SK-N-SH (cell line): ENCODE results near the gene XCR1. TPM values are rescaled to one million over a fixed set of nuclear protein-coding genes. Genes with fewer than 3 reads are reported as not detected.

Source experiments
- CTCF ChIA-PET: fragments of 300-600, 350-600 bp; formaldehyde crosslinking; extraction: SDS; loops from one replicate; lab custom pipeline; 2021; lab: Yijun Ruan, JAX
- POLR2A ChIA-PET: fragments of 350-600 bp; sonication (Branson Sonifier 250); formaldehyde crosslinking; extraction: SDS; loops from one replicate; lab custom pipeline; 2020; ENCODE audit warnings: antibody characterized with exemption, inconsistent platforms; lab: Yijun Ruan, JAX
- DNase-seq: peaks from one replicate; pipeline ENCODE4 v3.0.0; 2012
- H2AFZ ChIP-seq: fragments of 200-600 bp; sonication (generic); 2 replicates; pipeline ENCODE4 v1.8.1; 2016; ENCODE audit warnings: antibody characterized with exemption, mild to moderate bottlenecking, low read depth
- H3F3A ChIP-seq: fragments of 200-600 bp; sonication (generic); replicated peaks from 2 replicates; pipeline ENCODE3; 2016; ENCODE audit warnings: antibody characterized with exemption, mild to moderate bottlenecking; ENCODE audit not compliant: insufficient read depth
- H3K27ac ChIP-seq, 2 experiments: fragments of 200-500 bp in 1 of 2; fragments of 200-600 bp in 1 of 2; sonication (Bioruptor generic) in 1 of 2; sonication (generic), shearing (Covaris generic) in 1 of 2; 2 replicates each; pipeline versions ENCODE4 v1.5.1 to v1.6.1; 2014 to 2016; ENCODE audit warnings: low read depth in 2 of 2, inconsistent platforms in 1 of 2, low read length in 1 of 2, mild to moderate bottlenecking in 1 of 2, mixed read lengths in 1 of 2
- H3K27me3 ChIP-seq: fragments of 200-600 bp; sonication (generic), shearing (Covaris generic); 2 replicates; pipeline ENCODE4 v1.6.1; 2016; ENCODE audit warnings: mixed run types; ENCODE audit not compliant: insufficient read depth
- H3K36me3 ChIP-seq, 2 experiments: fragments of 200-500 bp in 1 of 2; fragments of 200-600 bp in 1 of 2; sonication (Bioruptor generic) in 1 of 2; sonication (generic) in 1 of 2; replicated peaks in 1 of 2; 2 replicates each; pipeline versions ENCODE3 to v1.5.1; 2014 to 2016; ENCODE audit warnings: low read length in 1 of 2, mild to moderate bottlenecking in 1 of 2; ENCODE audit not compliant: insufficient read depth in 2 of 2, control insufficient read depth in 1 of 2
- H3K4me1 ChIP-seq, 2 experiments: fragments of 200-500 bp in 1 of 2; fragments of 200-600 bp in 1 of 2; sonication (Bioruptor generic) in 1 of 2; sonication (generic), shearing (Covaris generic) in 1 of 2; 2 replicates each; pipeline versions ENCODE4 v1.5.1 to v1.6.1; 2014 to 2016; ENCODE audit warnings: low read depth in 1 of 2, low read length in 1 of 2, mixed run types in 1 of 2; ENCODE audit not compliant: insufficient read depth in 2 of 2, control insufficient read depth in 1 of 2
- H3K4me2 ChIP-seq: fragments of 200-600 bp; sonication (generic), shearing (Covaris generic); 2 replicates; pipeline ENCODE4 v1.6.1; 2017; ENCODE audit warnings: mixed run types
- H3K4me3 ChIP-seq, 2 experiments: fragments of 200-500 bp in 1 of 2; fragments of 200-600 bp in 1 of 2; sonication (Bioruptor generic) in 1 of 2; sonication (generic), shearing (Covaris generic) in 1 of 2; 2 replicates each; pipeline versions ENCODE4 v1.5.1 to v1.8.1; 2014 to 2016; ENCODE audit warnings: low read depth in 2 of 2, inconsistent platforms in 1 of 2, low read length in 1 of 2, mild to moderate bottlenecking in 1 of 2, mixed read lengths in 1 of 2, moderate library complexity in 1 of 2
- H3K79me2 ChIP-seq: fragments of 200-600 bp; sonication (generic); 2 replicates; pipeline ENCODE4 v1.8.1; 2017; ENCODE audit warnings: mild to moderate bottlenecking; ENCODE audit not compliant: insufficient read depth
- H3K9ac ChIP-seq: fragments of 200-600 bp; sonication (generic); 2 replicates; pipeline ENCODE4 v1.6.1; 2017; ENCODE audit warnings: mixed run types
- H3K9me2 ChIP-seq: fragments of 200-600 bp; sonication (generic); 2 replicates; pipeline ENCODE4 v1.6.1; 2017; ENCODE audit warnings: mixed run types
- H3K9me3 ChIP-seq: fragments of 200-600 bp; sonication (generic); 2 replicates; pipeline ENCODE4 v1.6.1; 2017; ENCODE audit warnings: mixed run types, mild to moderate bottlenecking, moderate library complexity
- H4K20me1 ChIP-seq: fragments of 200-600 bp; sonication (generic); 2 replicates; pipeline ENCODE4 v1.6.1; 2017; ENCODE audit warnings: mild to moderate bottlenecking, mixed run types; ENCODE audit not compliant: insufficient read depth
- EZH2phosphoT487 ChIP-seq: fragments of 200-600 bp; sonication (generic); IDR thresholded peaks from 2 replicates; pipeline ENCODE4 v1.6.1; 2017; ENCODE audit warnings: low read depth, mixed run types, mild to moderate bottlenecking, antibody characterized with exemption, moderate library complexity, borderline replicate concordance
- FOXM1 ChIP-seq: IDR thresholded peaks from 2 replicates; pipeline ENCODE4 v1.4.0; 2012; ENCODE audit warnings: low read depth, mild to moderate bottlenecking
- GABPA ChIP-seq: IDR thresholded peaks from 2 replicates; pipeline ENCODE4 v1.4.0; 2012; ENCODE audit warnings: low read depth, mild to moderate bottlenecking
- GATA2 ChIP-seq: sonication (generic); formaldehyde crosslinking; IDR thresholded peaks from 2 replicates; pipeline ENCODE4 v1.5.0; 2020; ENCODE audit warnings: mild to moderate bottlenecking, missing genetic modification reagents
- IRF3 ChIP-seq: fragments of 150-350 bp; IDR thresholded peaks from 2 replicates; pipeline ENCODE4 v1.6.1; 2016; ENCODE audit warnings: mild to moderate bottlenecking, low read depth, low read length
- JUND ChIP-seq: IDR thresholded peaks from 2 replicates; pipeline ENCODE4 v1.4.0; 2012
- MEF2A ChIP-seq: IDR thresholded peaks from 2 replicates; pipeline ENCODE4 v1.4.0; 2012; ENCODE audit warnings: low read depth, borderline replicate concordance
- MXI1 ChIP-seq: IDR thresholded peaks from 2 replicates; pipeline ENCODE4 v1.6.1; 2012; ENCODE audit warnings: mild to moderate bottlenecking, low read depth, low read length, improper control_type of control experiment
- NFIC ChIP-seq: IDR thresholded peaks from 2 replicates; pipeline ENCODE4 v1.4.0; 2012; ENCODE audit warnings: borderline replicate concordance
- NRF1 ChIP-seq: IDR thresholded peaks from 2 replicates; pipeline ENCODE4 v1.6.1; 2012; ENCODE audit warnings: low read depth, mild to moderate bottlenecking, low read length
- RFX5 ChIP-seq: IDR thresholded peaks from 2 replicates; pipeline ENCODE4 v1.6.1; 2012; ENCODE audit warnings: mild to moderate bottlenecking, improper control_type of control experiment, low read length
- SIN3A ChIP-seq: IDR thresholded peaks from 2 replicates; pipeline ENCODE4 v1.6.1; 2012; ENCODE audit warnings: low read depth, mild to moderate bottlenecking, low read length, moderate library complexity, borderline replicate concordance
- SMC3 ChIP-seq: IDR thresholded peaks from 2 replicates; pipeline ENCODE4 v1.6.1; 2012; ENCODE audit warnings: low read depth, low read length, improper control_type of control experiment
- TAF1 ChIP-seq: IDR thresholded peaks from 2 replicates; pipeline ENCODE4 v1.6.1; 2012; ENCODE audit warnings: low read depth, mild to moderate bottlenecking, low read length, moderate library complexity, borderline replicate concordance
- TCF12 ChIP-seq: IDR thresholded peaks from 2 replicates; pipeline ENCODE4 v1.4.0; 2012
- TEAD4 ChIP-seq: IDR thresholded peaks from 2 replicates; pipeline ENCODE4 v1.4.0; 2012; ENCODE audit warnings: mild to moderate bottlenecking, borderline replicate concordance; ENCODE audit not compliant: insufficient read depth
- YY1 ChIP-seq: IDR thresholded peaks from 2 replicates; pipeline ENCODE4 v1.4.0; 2012; ENCODE audit warnings: low read depth, mild to moderate bottlenecking
- WGBS: methylation state at CpG from one replicate; pipeline ENCODE4 v1.1.6; 2017; ENCODE audit warnings: low lambda C conversion rate; 5-methylcytosine and 5-hydroxymethylcytosine counted together
- polyA plus RNA-seq, 3 experiments: library from polyadenylated mRNA; depleted of rRNA; stranded (reverse); fragments of >200 nt; gene quantifications; 2 replicates each; pipeline ENCODE4 v1.2.3, GENCODE V29; 2012
- TF ChIP-seq, protein P1 (sequence below): IDR thresholded peaks from 2 replicates; pipeline ENCODE4 v1.4.0; 2012; ENCODE audit warnings: low read depth, borderline replicate concordance
- TF ChIP-seq, protein P2 (sequence below): IDR thresholded peaks from 2 replicates; pipeline ENCODE4 v1.4.0; 2012; ENCODE audit warnings: low read depth, borderline replicate concordance

XCR1 gene
- polyA plus RNA-seq, 1 of the 3 experiments (the other 2 are of a cell fraction), result not detected

DNA sequence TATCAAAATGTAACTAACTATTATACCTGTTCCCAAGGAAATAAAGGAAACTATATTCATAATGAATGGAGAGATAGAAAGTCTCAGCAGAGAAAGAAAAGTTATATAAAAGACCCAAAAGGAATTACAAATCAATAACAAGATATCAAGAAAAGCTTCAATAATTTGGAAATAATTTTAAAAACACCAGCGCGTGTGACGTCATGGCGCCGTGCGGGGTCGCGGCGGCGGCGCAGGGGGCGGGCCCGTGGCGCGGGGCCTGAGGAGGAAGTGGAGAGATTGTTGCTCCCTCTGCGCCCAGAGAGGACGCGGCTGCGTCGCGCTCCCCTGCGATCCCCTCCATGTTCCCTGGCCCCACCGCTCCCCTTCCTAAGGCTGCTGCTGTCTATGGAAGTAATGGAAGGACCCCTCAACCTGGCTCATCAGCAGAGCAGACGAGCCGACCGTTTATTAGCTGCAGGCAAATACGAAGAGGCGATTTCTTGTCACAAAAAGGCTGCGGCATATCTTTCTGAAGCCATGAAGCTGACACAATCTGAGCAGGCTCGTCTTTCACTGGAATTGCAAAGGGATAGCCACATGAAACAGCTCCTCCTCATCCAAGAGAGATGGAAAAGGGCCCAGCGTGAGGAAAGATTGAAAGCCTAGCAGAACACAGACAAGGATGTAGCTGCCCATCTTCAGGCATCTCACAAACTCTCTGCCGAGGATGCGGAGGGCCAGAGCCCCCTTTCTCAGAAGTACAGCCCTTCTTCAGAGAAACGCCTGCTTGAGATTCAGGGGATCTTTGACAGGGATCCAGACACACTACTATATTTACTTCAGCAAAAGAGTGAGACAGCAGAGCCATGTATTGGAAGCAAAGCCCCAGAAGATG lies 4.1 kb downstream of the XCR1 start:
- CTCF ChIA-PET, result interaction anchor here (2.9 kb wide), 1 partner anchor 54 kb away, joined by 10 read pairs; no protein-coding TSS in a partner anchor
- DNase-seq, result no peak
- TF ChIP-seq FOXM1, result no peak
- no peak for TF ChIP-seq TCF12
- no peak for TF ChIP-seq JUND
- TF ChIP-seq NRF1, result no peak
- no peak for TF ChIP-seq GATA2 (CRISPR knock-in tag)
- TF ChIP-seq SMC3, result no peak
- TF ChIP-seq MEF2A, result no peak
- TF ChIP-seq GABPA, result no peak
- no peak for TF ChIP-seq IRF3
- no peak for TF ChIP-seq RFX5
- TF ChIP-seq, protein P1, sequence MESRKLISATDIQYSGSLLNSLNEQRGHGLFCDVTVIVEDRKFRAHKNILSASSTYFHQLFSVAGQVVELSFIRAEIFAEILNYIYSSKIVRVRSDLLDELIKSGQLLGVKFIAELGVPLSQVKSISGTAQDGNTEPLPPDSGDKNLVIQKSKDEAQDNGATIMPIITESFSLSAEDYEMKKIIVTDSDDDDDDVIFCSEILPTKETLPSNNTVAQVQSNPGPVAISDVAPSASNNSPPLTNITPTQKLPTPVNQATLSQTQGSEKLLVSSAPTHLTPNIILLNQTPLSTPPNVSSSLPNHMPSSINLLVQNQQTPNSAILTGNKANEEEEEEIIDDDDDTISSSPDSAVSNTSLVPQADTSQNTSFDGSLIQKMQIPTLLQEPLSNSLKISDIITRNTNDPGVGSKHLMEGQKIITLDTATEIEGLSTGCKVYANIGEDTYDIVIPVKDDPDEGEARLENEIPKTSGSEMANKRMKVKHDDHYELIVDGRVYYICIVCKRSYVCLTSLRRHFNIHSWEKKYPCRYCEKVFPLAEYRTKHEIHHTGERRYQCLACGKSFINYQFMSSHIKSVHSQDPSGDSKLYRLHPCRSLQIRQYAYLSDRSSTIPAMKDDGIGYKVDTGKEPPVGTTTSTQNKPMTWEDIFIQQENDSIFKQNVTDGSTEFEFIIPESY, result no peak
- TF ChIP-seq TEAD4, result no peak
- TF ChIP-seq, all 33 proteins: peak for 0
- Histone ChIP-seq H3K4me3 (no peak overlapping the region), H3K27me3 (no peaks in the 10 kb centered on the region; the same call in 1 of the 2 replicates), H3F3A (no peaks in the 10 kb centered on the region), H3K36me3 (no peaks in the 10 kb centered on the region), H3K9me2 (no peaks in the 10 kb centered on the region), H3K79me2 (no peaks in the 10 kb centered on the region), H3K4me1 (no peaks in the 10 kb centered on the region), H3K4me2 (no peak overlapping the region), H3K9me3 (no peaks in the 10 kb centered on the region), H3K9ac (no peak overlapping the region), H2AFZ (no peak overlapping the region), H4K20me1 (no peaks in the 10 kb centered on the region), H3K27ac (no peak overlapping the region)
- POLR2A ChIA-PET, result no interaction called here
- 81% methylated on average over 34 of the region's 34 CpGs for WGBS

- no peaks in the 10 kb centered on the region for H3K9me2 ChIP-seq
- no peak overlapping the region for H3K4me2 ChIP-seq
- no peak for DNase-seq
- H4K20me1 ChIP-seq, result no peaks in the 10 kb centered on the region
- CTCF ChIA-PET, result no interaction called here
- H2AFZ ChIP-seq, result no peak overlapping the region
- no peak overlapping the region for H3K4me3 ChIP-seq
- no peaks in the 10 kb centered on the region; the same call in 1 of the 2 replicates for H3K27me3 ChIP-seq
- no peaks in the 10 kb centered on the region for H3K79me2 ChIP-seq
- no peaks in the 10 kb centered on the region for H3K36me3 ChIP-seq
- H3K9ac ChIP-seq, result no peak overlapping the region
- POLR2A ChIA-PET, result no interaction called here
- no peaks in the 10 kb centered on the region for H3K4me1 ChIP-seq
- 67% methylated on average over 8 of the region's 8 CpGs for WGBS
- H3K27ac ChIP-seq, result no peak overlapping the region
- no peaks in the 10 kb centered on the region for H3F3A ChIP-seq
- no peaks in the 10 kb centered on the region for H3K9me3 ChIP-seq
- no peak for TF ChIP-seq NFIC
- no peak for TF ChIP-seq EZH2phosphoT487
- no peak for TF ChIP-seq FOXM1
- TF ChIP-seq TAF1, result no peak
- no peak for TF ChIP-seq SIN3A
- no peak for TF ChIP-seq YY1
- no peak for TF ChIP-seq GATA2 (CRISPR knock-in tag)
- TF ChIP-seq, protein P2, sequence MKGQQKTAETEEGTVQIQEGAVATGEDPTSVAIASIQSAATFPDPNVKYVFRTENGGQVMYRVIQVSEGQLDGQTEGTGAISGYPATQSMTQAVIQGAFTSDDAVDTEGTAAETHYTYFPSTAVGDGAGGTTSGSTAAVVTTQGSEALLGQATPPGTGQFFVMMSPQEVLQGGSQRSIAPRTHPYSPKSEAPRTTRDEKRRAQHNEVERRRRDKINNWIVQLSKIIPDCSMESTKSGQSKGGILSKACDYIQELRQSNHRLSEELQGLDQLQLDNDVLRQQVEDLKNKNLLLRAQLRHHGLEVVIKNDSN, result no peak
- no peak for TF ChIP-seq MXI1
- TF ChIP-seq JUND, result no peak
- TF ChIP-seq IRF3, result no peak
These were observed 5.8 kb downstream of the XCR1 start for GRCh38 chr3:46021516-46021915.
